ENCODE measurements around the gene HSPA2. TPM values are rescaled to one million over a fixed set of nuclear protein-coding genes. Genes with fewer than 3 reads are reported as not detected.
"Not testable (repeated sequence)": the region's sequence is repeated elsewhere in the genome, so short reads cannot be mapped to it uniquely, and the experiment has no call there.

The HSPA2 gene
- total RNA-seq, 1 donor: 5.1 TPM

- peak; percentile 52 to 74 (median 68) for DNase-seq (ENCODE audit: low read depth in 2 of 3, low spot score in 2 of 3)
Measured at GRCh38 chr14:64510825-64511671, 29.5 kb upstream of the HSPA2 start.

- DNase-seq (ENCODE audit: low read depth in 2 of 3, low spot score in 2 of 3): no peak
Measured at GRCh38 chr14:64513271-64513670, 27.3 kb upstream of the HSPA2 start.

GRCh38 chr14:64515053-64515452, 25.5 kb upstream of the HSPA2 start:
- no peak for DNase-seq (ENCODE audit: low read depth in 2 of 3, low spot score in 2 of 3)

- DNase-seq (ENCODE audit: low read depth in 2 of 3, low spot score in 2 of 3): no peak
Measured at GRCh38 chr14:64516969-64517368, 23.6 kb upstream of the HSPA2 start.

GRCh38 chr14:64517667-64518066, 22.9 kb upstream of the HSPA2 start:
- DNase-seq (ENCODE audit: low read depth in 2 of 3, low spot score in 2 of 3): not testable (repeated sequence)

GRCh38 chr14:64518229-64518628, 22.3 kb upstream of the HSPA2 start:
- no peak for DNase-seq (ENCODE audit: low read depth in 2 of 3, low spot score in 2 of 3)

GRCh38 chr14:64520699-64521098, 19.8 kb upstream of the HSPA2 start:
- no peak for DNase-seq (ENCODE audit: low read depth in 2 of 3, low spot score in 2 of 3)

GRCh38 chr14:64522591-64523355, 17.8 kb upstream of the HSPA2 start:
- no peak for DNase-seq (ENCODE audit: low read depth in 2 of 3, low spot score in 2 of 3)

GRCh38 chr14:64525354-64525753, 15.2 kb upstream of the HSPA2 start:
- no peak for DNase-seq (ENCODE audit: low read depth in 2 of 3, low spot score in 2 of 3)

GRCh38 chr14:64531567-64531966, 9.0 kb upstream of the HSPA2 start:
- no peak for DNase-seq (ENCODE audit: low read depth in 2 of 3, low spot score in 2 of 3)

- no peak for DNase-seq (ENCODE audit: low read depth in 2 of 3, low spot score in 2 of 3)
Measured at GRCh38 chr14:64536488-64537245, 3.9 kb upstream of the HSPA2 start.

- DNase-seq (ENCODE audit: low read depth in 2 of 3, low spot score in 2 of 3): peak in 1 of 3 donors; percentile 9
Measured at GRCh38 chr14:64541261-64541971, 875 bp downstream of the HSPA2 start.

GRCh38 chr14:64541972-64542835, 1.7 kb downstream of the HSPA2 start:
- DNase-seq (ENCODE audit: low read depth in 2 of 3, low spot score in 2 of 3): no peak

GRCh38 chr14:64542836-64543201, 2.3 kb downstream of the HSPA2 start:
- no peak for DNase-seq (ENCODE audit: low read depth in 2 of 3, low spot score in 2 of 3)

- no peak for DNase-seq (ENCODE audit: low read depth in 2 of 3, low spot score in 2 of 3)
Measured at GRCh38 chr14:64544607-64545312, 4.2 kb downstream of the HSPA2 start.

- DNase-seq (ENCODE audit: low read depth in 2 of 3, low spot score in 2 of 3): no peak
Measured at GRCh38 chr14:64549016-64549415, 8.5 kb downstream of the HSPA2 start.

GRCh38 chr14:64549791-64550620, 9.5 kb downstream of the HSPA2 start, which contains the start of gene PPP1R36:
TSS of gene PPP1R36 (plus strand) at chr14:64549961. CDS start at chr14:64549998, 37 bp downstream.
- DNase-seq (ENCODE audit: low read depth in 2 of 3, low spot score in 2 of 3): peak in 2 of 3 donors; percentile 44 to 50

Measured in hematopoietic multipotent progenitor cell (in vitro differentiated cells).